ENCODE results near the gene CFAP54.
"Not testable (repeated sequence)": the region's sequence is repeated elsewhere in the genome, so short reads cannot be mapped to it uniquely, and the experiment has no call there.

The CFAP54 gene

GRCh38 chr12:96447256-96447655 is 42.1 kb upstream of the CFAP54 start:
- DNase-seq (ENCODE audit: low read depth), result no peak
- no peak for TF ChIP-seq CTCF (IDR thresholded peaks at IDR 0.05; ENCODE audit: low read depth, low read length, missing control alignments)
- in situ Hi-C loops (cut with HindIII; ENCODE audit: low sequenced_read_pairs), result no loop called here
- no peak overlapping the region for H3K4me3 ChIP-seq (ENCODE audit: low read depth, low read length)

DNA sequence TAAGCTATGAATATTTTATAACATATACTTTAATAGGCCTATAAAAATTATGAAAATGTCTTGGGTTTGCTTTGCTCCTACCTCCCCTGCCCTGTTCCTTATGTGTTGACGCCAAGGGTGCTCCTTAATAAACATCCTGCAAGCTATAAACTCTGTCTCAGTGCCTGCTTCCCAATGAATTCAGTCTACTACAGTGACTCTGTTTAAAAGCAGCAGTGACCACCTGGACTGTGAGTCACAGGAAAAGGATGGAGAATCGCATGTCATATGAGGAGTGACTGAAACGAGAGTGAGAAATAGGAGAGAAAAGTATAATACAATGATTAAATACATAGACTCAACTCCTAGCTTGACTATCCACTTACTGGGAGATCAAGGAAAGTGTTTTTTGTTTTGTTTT is 41.1 kb upstream of the CFAP54 start:
- no peak for DNase-seq (ENCODE audit: low read depth)
- in situ Hi-C loops (cut with HindIII; ENCODE audit: low sequenced_read_pairs), result no loop called here
- no peak for TF ChIP-seq CTCF (IDR thresholded peaks at IDR 0.05; ENCODE audit: low read depth, low read length, missing control alignments)
- H3K4me3 ChIP-seq (ENCODE audit: low read depth, low read length), result no peak overlapping the region

DNA sequence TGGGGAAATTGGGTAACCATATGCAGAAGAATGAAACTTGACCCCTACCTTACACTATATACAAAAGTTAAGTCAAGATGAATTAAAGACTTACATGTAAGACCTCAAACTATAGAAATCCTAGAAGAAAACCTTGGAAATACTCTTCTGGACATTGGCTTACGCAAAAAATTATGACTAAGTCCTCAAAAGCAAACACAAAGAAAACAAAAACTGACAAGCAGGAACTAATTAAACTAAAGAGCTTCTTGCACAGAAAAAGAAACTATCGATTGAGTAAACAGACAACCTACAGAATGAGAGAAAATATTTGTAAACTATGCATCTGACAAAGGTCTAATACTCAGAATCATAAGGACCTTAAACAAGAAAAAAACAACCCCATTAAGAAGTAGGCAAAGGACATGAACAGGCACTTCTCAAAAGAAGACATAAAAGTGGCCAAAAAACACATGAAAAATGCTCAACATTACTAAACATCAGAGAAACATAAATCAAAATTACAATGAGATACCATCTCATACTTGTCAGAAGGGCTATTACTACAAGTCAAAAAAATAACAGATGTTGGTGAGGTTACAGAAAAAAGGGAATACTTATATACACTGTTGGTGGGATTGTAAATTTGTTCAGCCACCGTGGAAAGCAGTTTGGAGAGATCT is 37.0 kb upstream of the CFAP54 start:
- H3K4me3 ChIP-seq (ENCODE audit: low read depth, low read length), result no peak overlapping the region
- no peak for DNase-seq (ENCODE audit: low read depth)
- no peak for TF ChIP-seq CTCF (IDR thresholded peaks at IDR 0.05; ENCODE audit: low read depth, low read length, missing control alignments)
- in situ Hi-C loops (cut with HindIII; ENCODE audit: low sequenced_read_pairs), result no loop called here

- TF ChIP-seq CTCF (IDR thresholded peaks at IDR 0.05; ENCODE audit: low read depth, low read length, missing control alignments), result no peak
- H3K4me3 ChIP-seq (ENCODE audit: low read depth, low read length), result no peak overlapping the region
- in situ Hi-C loops (cut with HindIII; ENCODE audit: low sequenced_read_pairs), result no loop called here
These were observed 35.0 kb upstream of the CFAP54 start for GRCh38 chr12:96454396-96454795.

DNA sequence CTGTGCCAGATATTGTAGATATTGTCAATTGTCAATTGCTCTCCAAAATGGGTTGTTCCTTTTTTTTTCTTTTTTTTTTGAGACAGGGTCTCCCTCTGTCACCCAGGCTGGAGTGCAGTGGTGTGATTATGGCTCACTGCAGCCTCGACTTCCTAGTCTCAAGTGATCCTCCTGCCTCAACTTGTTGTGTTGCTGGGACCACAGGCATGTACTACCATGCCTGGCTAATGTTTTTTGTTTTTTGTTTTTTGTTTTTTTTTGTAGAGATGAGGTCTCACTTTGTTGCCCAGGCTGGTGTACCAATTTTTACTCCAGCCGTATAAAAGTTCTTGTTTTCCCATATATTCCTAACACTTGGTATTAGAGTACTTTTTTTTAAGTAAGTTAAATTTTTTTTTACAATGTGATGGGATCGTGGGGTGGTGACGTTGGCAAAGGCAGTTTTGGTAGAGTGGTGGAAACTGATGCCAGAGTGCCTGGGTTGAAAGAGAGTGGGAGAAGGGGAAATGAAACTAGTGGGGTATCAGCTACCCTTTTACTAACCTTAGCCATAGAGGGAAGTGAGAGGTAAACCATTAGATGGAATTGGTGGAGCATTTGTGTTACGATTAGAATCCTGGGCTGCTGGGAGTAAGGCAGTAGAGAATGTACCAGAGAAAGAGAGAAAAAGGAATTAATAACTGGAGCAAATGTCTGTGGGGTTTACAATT is 33.0 kb upstream of the CFAP54 start:
- H3K4me3 ChIP-seq (ENCODE audit: low read depth, low read length), result no peak overlapping the region
- DNase-seq (ENCODE audit: low read depth), result no peak
- no peak for TF ChIP-seq CTCF (IDR thresholded peaks at IDR 0.05; ENCODE audit: low read depth, low read length, missing control alignments)
- in situ Hi-C loops (cut with HindIII; ENCODE audit: low sequenced_read_pairs), result no loop called here

More at GRCh38 chr12:96454396-96454795, 35.0 kb upstream of the CFAP54 start:
- no peak for DNase-seq (ENCODE audit: low read depth)

DNA sequence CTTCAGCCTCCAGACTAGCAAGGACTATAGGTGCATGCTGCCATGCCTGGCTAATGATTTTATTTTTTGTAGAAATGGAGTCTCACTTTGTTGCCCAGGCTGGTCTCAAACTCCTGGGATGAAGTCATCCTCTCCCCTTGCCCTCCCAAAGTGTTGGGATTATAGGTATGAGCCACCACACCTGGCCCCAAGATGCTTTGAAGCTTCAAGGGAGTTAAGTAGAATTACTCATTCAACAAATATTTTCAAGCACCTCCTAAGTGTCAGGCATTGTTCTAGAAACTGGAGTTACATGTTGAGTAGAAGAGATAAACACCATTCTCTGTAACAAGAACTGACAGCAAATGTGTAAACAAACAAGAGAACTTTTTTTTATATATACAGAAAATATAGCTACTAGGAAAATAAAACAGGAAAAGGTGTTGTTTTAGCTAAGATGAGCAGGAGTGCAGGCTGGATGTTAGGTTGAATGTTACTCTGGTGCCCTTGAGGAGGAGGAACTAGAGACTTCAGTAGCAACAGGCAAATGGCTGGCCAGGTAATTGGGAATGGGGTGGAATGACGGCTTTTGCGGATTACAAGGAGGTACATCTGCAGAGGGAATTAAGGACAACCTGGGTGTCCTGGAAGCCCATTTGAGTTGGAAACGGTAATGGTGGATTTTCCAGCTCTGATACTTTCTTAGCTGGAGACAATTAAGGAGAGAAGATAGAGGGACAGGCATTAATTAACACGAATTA is 32.0 kb upstream of the CFAP54 start:
- no peak overlapping the region for H3K4me3 ChIP-seq (ENCODE audit: low read depth, low read length)
- DNase-seq (ENCODE audit: low read depth), result no peak
- in situ Hi-C loops (cut with HindIII; ENCODE audit: low sequenced_read_pairs), result no loop called here
- TF ChIP-seq CTCF (IDR thresholded peaks at IDR 0.05; ENCODE audit: low read depth, low read length, missing control alignments), result no peak

DNA sequence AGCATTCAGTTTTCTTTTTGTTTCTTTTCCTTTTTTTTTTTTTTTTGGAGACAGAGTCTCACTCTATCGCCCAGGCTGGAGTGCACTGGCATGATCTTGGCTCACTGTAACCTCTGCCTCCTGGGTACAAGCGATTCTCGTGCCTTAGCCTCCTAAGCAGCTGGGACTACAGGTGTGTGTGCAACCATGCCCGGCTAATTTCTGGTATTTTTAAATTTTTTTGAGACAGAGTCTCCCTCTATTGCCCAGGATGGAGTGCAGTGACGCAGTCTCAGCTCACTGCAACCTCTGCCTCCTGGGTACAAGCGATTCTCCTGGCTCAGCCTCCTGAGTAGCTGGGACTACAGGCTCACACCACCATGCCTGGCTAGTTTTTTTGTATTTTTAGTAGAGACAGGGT is 30.1 kb upstream of the CFAP54 start:
- DNase-seq (ENCODE audit: low read depth); in situ Hi-C loops (cut with HindIII; ENCODE audit: low sequenced_read_pairs): not testable (repeated sequence)

More for the DNA sequence above, 30.1 kb upstream of the CFAP54 start:
- H3K4me3 ChIP-seq (ENCODE audit: low read depth, low read length), result not testable (repeated sequence)
